Lower leg skin (tissue), 3 donors: ENCODE results near the gene JAK3.

ENCODE experiments used
- POLR2A ChIP-seq, 2 donors: fragments of 450-650 bp; IDR thresholded peaks; one replicate each; pipeline ENCODE4 v1.6.1; 2016 to 2017; ENCODE audit warnings: antibody characterized with exemption in 2 of 2, mild to moderate bottlenecking in 1 of 2, moderate library complexity in 1 of 2
- TF ChIP-seq, protein P1 (sequence below), 3 donors: fragments of 450-650 bp; IDR thresholded peaks; one replicate each; pipeline ENCODE4 v1.5.1; 2016; ENCODE audit warnings: antibody characterized with exemption in 3 of 3, mild to moderate bottlenecking in 3 of 3, moderate library complexity in 2 of 3

DNA sequence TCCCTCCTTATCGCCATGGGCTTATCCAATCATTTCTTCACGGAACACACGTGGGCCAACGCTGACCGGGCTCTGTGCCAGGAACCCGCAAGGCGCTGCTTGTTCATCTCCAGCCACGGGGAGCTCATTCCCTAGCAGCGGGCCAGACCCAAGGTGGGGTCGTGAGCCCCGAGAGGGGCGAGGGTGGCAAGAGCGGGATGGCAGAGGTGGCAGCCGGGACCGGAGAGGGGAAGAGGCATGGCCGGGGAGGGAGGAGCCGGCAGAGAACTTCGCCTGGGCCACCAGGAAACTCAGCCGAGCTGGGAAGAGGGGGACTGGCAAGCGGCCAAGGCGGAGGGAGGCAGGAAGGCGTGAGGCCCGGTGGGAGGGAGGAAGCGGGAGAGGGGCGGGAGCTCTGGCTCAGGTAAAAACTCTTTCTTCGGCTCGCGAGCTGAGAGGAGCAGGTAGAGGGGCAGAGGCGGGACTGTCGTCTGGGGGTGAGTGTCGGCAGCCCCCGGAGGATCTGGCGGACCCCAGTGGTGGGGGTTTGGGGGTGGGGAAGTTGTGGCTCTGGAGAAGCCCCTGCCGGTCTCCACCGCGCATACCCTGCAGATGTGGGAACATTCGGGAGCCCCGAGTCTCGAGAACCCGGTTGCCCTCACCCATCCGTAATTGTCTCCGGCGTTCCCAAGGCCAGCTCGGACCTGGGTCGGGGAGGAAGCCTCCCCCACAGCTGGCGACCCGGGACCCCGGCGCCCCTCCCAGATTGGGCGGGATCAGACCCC, 52.9 kb downstream of the JAK3 start, which contains the start of gene B3GNT3:
- TF ChIP-seq POLR2A (IDR thresholded peaks at IDR 0.05): no peak
- TF ChIP-seq, protein P1, sequence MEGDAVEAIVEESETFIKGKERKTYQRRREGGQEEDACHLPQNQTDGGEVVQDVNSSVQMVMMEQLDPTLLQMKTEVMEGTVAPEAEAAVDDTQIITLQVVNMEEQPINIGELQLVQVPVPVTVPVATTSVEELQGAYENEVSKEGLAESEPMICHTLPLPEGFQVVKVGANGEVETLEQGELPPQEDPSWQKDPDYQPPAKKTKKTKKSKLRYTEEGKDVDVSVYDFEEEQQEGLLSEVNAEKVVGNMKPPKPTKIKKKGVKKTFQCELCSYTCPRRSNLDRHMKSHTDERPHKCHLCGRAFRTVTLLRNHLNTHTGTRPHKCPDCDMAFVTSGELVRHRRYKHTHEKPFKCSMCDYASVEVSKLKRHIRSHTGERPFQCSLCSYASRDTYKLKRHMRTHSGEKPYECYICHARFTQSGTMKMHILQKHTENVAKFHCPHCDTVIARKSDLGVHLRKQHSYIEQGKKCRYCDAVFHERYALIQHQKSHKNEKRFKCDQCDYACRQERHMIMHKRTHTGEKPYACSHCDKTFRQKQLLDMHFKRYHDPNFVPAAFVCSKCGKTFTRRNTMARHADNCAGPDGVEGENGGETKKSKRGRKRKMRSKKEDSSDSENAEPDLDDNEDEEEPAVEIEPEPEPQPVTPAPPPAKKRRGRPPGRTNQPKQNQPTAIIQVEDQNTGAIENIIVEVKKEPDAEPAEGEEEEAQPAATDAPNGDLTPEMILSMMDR (IDR thresholded peaks at IDR 0.05): no peak
